C4-2B (cell line): ENCODE data around the gene ANXA9.
A peak's percentile ranks its signal among the peaks of the same experiment; 100 is the strongest.

Experiments
- H3K27ac ChIP-seq: fragments of 450-650 bp; 2 replicates; pipeline ENCODE4 v1.5.1; 2017
- ZFX ChIP-seq: fragments of 450-650 bp; IDR thresholded peaks from 2 replicates; pipeline ENCODE4 v1.6.1; 2017
- TF ChIP-seq, protein P1 (sequence below): fragments of 450-650 bp; conservative IDR thresholded peaks from 2 replicates; pipeline ENCODE4 v1.5.1; 2017; ENCODE audit warnings: mild to moderate bottlenecking

Gene ANXA9

DNA sequence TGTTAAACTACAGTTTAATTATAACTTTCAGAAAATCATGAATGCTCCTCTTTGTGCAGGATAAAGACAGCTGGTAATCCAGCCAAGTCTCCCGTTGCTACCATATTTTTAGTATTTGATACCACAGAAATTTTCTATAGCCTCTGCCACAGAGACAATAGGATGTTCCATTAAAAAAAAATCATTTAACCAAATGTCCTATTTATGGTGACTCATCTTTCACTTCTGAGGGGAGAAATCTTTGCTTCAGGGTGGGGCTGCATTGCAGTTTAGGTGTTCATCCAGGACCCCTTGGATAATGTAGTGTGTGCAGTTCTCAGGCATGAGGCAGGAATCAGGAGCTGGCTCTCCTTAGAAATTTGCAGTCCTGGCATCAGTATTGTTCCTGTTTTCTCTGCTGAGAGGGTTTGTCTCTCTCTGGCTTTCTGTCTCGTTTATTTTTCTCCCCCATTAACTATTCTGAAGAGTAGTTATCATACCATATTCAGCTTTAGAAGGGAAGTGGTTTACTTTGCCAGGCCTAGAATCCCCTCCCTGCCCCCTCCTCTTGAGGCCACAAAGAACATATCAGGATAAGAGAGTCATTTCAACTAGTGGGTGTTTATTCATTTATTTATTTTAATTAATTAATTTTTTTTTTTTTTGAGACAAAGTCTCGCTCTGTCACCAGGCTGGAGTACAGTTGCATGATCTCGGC lies 29.2 kb downstream of the ANXA9 start:
- no peak overlapping the region for H3K27ac ChIP-seq
- TF ChIP-seq, protein P1, sequence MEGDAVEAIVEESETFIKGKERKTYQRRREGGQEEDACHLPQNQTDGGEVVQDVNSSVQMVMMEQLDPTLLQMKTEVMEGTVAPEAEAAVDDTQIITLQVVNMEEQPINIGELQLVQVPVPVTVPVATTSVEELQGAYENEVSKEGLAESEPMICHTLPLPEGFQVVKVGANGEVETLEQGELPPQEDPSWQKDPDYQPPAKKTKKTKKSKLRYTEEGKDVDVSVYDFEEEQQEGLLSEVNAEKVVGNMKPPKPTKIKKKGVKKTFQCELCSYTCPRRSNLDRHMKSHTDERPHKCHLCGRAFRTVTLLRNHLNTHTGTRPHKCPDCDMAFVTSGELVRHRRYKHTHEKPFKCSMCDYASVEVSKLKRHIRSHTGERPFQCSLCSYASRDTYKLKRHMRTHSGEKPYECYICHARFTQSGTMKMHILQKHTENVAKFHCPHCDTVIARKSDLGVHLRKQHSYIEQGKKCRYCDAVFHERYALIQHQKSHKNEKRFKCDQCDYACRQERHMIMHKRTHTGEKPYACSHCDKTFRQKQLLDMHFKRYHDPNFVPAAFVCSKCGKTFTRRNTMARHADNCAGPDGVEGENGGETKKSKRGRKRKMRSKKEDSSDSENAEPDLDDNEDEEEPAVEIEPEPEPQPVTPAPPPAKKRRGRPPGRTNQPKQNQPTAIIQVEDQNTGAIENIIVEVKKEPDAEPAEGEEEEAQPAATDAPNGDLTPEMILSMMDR: no peak
- no peak for TF ChIP-seq ZFX

DNA sequence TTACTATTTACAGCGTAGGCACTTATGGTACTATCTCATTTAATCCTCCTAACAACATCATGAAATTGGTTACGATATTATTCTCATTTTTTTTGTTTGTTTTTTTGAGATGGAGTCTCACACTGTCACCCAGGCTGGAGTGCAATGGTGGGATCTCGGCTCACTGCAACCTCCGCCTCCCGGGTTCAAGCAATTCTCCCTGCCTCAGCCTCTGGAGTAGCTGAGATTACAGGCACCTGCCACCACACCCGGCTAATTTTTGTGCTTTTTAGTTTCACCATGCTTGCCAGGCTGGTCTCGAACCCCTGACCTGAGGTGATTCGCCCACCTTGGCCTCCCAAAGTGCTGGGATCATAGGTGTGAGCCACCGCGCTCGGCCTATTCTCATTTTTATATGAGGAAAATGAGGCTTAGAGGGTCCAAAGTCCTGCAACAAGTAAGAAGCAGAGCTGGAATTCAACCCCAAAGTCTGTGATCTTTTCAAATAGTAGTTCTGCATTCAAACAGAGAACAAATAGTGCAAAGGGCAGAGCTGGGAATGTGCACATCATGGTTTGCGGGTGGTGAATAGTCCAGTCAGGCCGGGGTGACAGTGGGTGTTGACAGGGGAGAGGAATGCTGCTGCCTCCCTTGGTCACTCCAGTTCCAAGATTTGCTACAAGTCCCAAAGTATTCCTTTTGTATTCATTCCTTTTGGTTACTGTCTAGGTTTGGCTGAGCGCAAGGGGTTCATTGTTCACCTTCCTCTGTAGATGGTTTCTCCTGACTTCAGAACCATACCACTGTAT lies 30.8 kb downstream of the ANXA9 start:
- H3K27ac ChIP-seq: no peak overlapping the region

DNA sequence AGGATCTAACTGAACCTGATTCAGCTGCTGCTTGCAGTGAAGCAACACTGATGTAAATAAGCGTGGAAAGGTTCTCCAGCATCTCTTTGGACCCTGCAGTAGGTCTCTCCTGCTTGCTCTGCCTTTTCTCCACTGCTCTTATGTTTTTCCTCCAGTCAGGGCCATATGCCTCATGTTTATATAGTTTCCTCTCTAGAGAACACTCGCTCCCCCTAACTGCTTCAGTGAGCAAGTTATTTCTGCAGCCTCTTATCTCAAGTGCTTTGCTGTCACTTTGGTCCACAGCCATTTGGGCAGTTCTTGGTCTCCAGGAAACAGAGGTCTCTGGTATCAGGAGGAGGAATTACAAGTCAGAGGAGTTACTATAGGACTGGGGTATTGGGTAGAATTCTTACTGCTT lies 31.4 kb downstream of the ANXA9 start:
- H3K27ac ChIP-seq: no peak overlapping the region
- TF ChIP-seq, protein P1: no peak
- TF ChIP-seq ZFX: no peak

More for the DNA sequence above, 30.8 kb downstream of the ANXA9 start:
- TF ChIP-seq ZFX: no peak
- TF ChIP-seq, protein P1: no peak

DNA sequence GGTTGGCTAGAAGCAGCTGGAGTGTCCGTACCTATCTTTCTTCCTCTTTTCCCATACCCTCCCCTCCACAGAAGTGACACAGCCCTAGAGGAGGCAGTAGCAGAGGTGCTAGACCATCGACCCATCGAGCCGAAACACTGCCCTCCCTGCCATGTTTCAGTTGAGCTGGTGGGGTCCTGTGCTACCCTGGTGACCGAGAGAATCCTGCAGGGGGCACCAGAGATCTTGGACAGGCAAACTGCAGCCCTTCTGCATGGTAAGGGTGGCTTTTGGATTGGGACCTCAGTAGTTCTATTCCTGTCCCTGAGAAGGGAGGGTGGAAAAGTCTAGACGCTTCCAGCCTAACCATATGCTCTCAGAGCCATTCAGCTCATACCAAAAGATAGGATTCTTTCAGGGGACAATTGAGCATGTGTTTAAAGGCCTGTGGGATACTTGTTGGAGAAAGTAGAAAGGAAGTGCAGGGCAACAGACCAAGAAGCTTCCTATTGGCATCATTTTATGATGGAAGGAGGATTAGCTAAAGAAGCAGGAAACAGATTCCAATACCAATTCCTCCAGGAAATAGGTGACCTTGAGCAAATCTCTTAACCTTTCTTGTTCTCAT lies 42.6 kb downstream of the ANXA9 start:
- H3K27ac ChIP-seq: no peak overlapping the region
- TF ChIP-seq ZFX: no peak
- TF ChIP-seq, protein P1: peak; percentile 77

DNA sequence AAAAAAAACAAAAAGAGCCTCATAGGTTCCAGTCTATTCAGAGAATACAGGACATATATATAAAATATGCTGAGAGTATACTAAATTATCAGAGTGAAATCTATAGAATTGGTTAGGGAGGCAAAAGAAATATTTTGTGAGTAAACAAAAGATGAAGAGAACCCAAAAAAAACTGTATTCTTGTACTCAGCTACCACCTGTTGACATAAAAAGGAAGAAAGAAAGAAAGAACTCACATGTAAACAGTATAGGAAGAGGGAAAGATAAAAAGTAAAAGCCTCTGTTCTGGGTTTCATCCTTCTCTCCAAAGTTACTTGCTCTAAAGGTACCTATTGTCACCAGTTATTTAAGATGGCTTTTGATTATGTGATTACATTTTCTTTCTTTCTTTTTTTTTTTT lies 44.4 kb downstream of the ANXA9 start:
- TF ChIP-seq, protein P1: no peak
- no peak for TF ChIP-seq ZFX
- H3K27ac ChIP-seq: no peak overlapping the region

DNA sequence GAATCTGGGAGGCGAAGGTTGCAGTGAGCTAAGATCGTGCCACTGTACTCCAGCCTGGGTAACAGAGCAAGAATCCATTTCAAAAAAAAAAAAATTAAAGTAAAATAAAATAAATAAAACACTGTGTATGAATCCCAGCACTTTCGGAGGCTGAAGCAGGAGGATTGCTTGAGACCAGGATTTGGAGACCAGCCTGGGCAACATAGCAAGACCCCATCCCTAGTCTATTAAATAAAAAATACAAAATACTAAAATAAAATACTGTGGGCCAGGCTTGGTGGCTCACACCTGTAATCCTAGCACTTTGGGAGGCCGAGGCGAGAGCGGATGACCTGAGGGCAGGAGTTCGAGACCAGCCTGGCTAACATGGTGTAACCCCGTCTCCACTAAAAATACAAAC lies 50.1 kb downstream of the ANXA9 start:
- TF ChIP-seq, protein P1: no peak
- TF ChIP-seq ZFX: no peak
- H3K27ac ChIP-seq: no peak overlapping the region

DNA sequence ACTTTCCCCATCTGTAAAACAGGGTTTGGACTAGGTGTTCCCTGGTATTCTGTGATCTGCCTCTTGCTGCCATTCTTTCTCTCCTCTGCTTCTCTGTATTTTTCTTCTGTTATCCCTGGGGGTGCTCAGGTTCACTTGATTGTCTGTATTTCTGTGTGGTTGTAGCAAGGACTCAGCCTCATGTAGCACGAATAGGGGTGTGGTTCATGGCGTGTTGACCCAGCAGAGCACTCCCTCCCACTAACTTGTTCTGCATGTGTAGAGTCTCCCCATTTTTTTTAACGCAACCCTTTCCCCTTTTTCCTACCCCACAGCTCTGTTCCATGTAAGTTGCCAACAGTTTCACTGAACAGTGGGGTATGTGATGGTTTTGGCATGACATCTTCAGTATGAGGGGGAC lies 53.1 kb downstream of the ANXA9 start:
- H3K27ac ChIP-seq: no peak overlapping the region
- TF ChIP-seq, protein P1: no peak
- TF ChIP-seq ZFX: no peak
